H9 (cell line): ENCODE data around the gene CCT7. TPM values are rescaled to one million over a fixed set of nuclear protein-coding genes. Genes with fewer than 3 reads are reported as not detected.

Experiments used
- DNase-seq: peaks from one replicate; pipeline ENCODE4 v3.0.0-alpha.2; 2017
- H2AFZ ChIP-seq: one replicate; pipeline ENCODE4 v1.6.1; 2013; ENCODE audit warnings: mild to moderate bottlenecking, low read length, control low read depth, moderate library complexity
- H2AK5ac ChIP-seq: 2 replicates; pipeline ENCODE4 v1.6.1; 2013; ENCODE audit warnings: low read length, control low read depth, mixed read lengths; ENCODE audit not compliant: insufficient read length
- H2BK120ac ChIP-seq: one replicate; pipeline ENCODE4 v1.6.1; 2013; ENCODE audit warnings: low read depth, mild to moderate bottlenecking, low read length, control low read depth, inconsistent platforms; ENCODE audit not compliant: poor library complexity, severe bottlenecking
- H2BK12ac ChIP-seq: 2 replicates; pipeline ENCODE4 v1.6.1; 2013; ENCODE audit warnings: low read length, control low read depth, mixed read lengths, low read depth; ENCODE audit not compliant: insufficient read length
- H2BK15ac ChIP-seq: 2 replicates; pipeline ENCODE4 v1.6.1; 2013; ENCODE audit warnings: low read depth, low read length, control low read depth
- H2BK20ac ChIP-seq: one replicate; pipeline ENCODE4 v1.6.1; 2013; ENCODE audit warnings: low read depth, mild to moderate bottlenecking, low read length, control low read depth, inconsistent platforms; ENCODE audit not compliant: poor library complexity, severe bottlenecking
- H2BK5ac ChIP-seq: 2 replicates; pipeline ENCODE4 v1.6.1; 2013; ENCODE audit warnings: low read length, control low read depth, mixed read lengths; ENCODE audit not compliant: insufficient read length
- H3K14ac ChIP-seq: 2 replicates; pipeline ENCODE4 v1.6.1; 2013; ENCODE audit warnings: low read length, control low read depth; ENCODE audit not compliant: insufficient read depth
- H3K18ac ChIP-seq: 2 replicates; pipeline ENCODE4 v1.6.1; 2013; ENCODE audit warnings: low read depth, mild to moderate bottlenecking, mixed read lengths, low read length, control low read depth; ENCODE audit not compliant: insufficient read length
- H3K23ac ChIP-seq: 2 replicates; pipeline ENCODE4 v1.6.1; 2013; ENCODE audit warnings: low read length, control low read depth, mixed read lengths, low read depth; ENCODE audit not compliant: insufficient read length
- H3K23me2 ChIP-seq: 2 replicates; pipeline ENCODE4 v1.6.1; 2013; ENCODE audit warnings: low read depth, mild to moderate bottlenecking, mixed read lengths, low read length, control low read depth; ENCODE audit not compliant: insufficient read length, poor library complexity, severe bottlenecking
- H3K27ac ChIP-seq: 2 replicates; pipeline ENCODE4 v1.5.1; 2013; ENCODE audit warnings: low read length, control low read depth, mixed read lengths, low read depth; ENCODE audit not compliant: insufficient read length
- H3K27me3 ChIP-seq: 2 replicates; pipeline ENCODE4 v1.6.1; 2013; ENCODE audit warnings: low read length, control low read depth, inconsistent platforms; ENCODE audit not compliant: insufficient read depth
- H3K4ac ChIP-seq: 2 replicates; pipeline ENCODE4 v1.6.1; 2013; ENCODE audit warnings: low read depth, mild to moderate bottlenecking, control low read depth, inconsistent platforms, low read length, moderate library complexity
- H3K4me1 ChIP-seq: 2 replicates; pipeline ENCODE4 v1.6.1; 2013; ENCODE audit warnings: low read length, control low read depth, inconsistent platforms; ENCODE audit not compliant: insufficient read depth
- H3K4me2 ChIP-seq: 2 replicates; pipeline ENCODE4 v1.6.1; 2013; ENCODE audit warnings: low read length, control low read depth, mixed read lengths; ENCODE audit not compliant: insufficient read length, insufficient read depth
- H3K56ac ChIP-seq: 2 replicates; pipeline ENCODE4 v1.6.1; 2013; ENCODE audit warnings: low read depth, mild to moderate bottlenecking, mixed read lengths, low read length, control low read depth; ENCODE audit not compliant: insufficient read length
- H3K79me1 ChIP-seq: 2 replicates; pipeline ENCODE4 v1.6.1; 2013; ENCODE audit warnings: low read depth, mild to moderate bottlenecking, moderate library complexity, low read length, control low read depth, inconsistent platforms; ENCODE audit not compliant: insufficient read depth, poor library complexity, severe bottlenecking
- H3K79me2 ChIP-seq: 2 replicates; pipeline ENCODE4 v1.6.1; 2013; ENCODE audit warnings: low read length, control low read depth, inconsistent platforms; ENCODE audit not compliant: insufficient read depth
- H3K9ac ChIP-seq: 2 replicates; pipeline ENCODE4 v1.6.1; 2013; ENCODE audit warnings: low read length, control low read depth, mixed read lengths; ENCODE audit not compliant: insufficient read length; ENCODE audit errors: extremely low read depth
- H3K9me3 ChIP-seq: one replicate; pipeline ENCODE4 v1.6.1; 2013; ENCODE audit warnings: low read depth, low read length, inconsistent platforms; ENCODE audit not compliant: control insufficient read depth
- H3T11ph ChIP-seq: one replicate; pipeline ENCODE4 v1.6.1; 2013; ENCODE audit warnings: mild to moderate bottlenecking, low read length, control low read depth, inconsistent platforms
- H4K20me1 ChIP-seq: one replicate; pipeline ENCODE4 v1.6.1; 2013; ENCODE audit not compliant: control insufficient read depth, insufficient read length, insufficient read depth
- H4K5ac ChIP-seq: 2 replicates; pipeline ENCODE4 v1.6.1; 2013; ENCODE audit warnings: low read depth, mild to moderate bottlenecking, mixed read lengths, low read length, control low read depth; ENCODE audit not compliant: insufficient read length
- H4K8ac ChIP-seq: replicated peaks from 2 replicates; pipeline ENCODE4 v1.6.1; 2013; ENCODE audit warnings: low read length, control low read depth, mixed read lengths, low read depth; ENCODE audit not compliant: insufficient read length
- H4K91ac ChIP-seq: 2 replicates; pipeline ENCODE4 v1.6.1; 2013; ENCODE audit warnings: low read depth, mild to moderate bottlenecking, moderate library complexity, mixed read lengths, low read length, control low read depth; ENCODE audit not compliant: insufficient read length
- H3K27ac Mint-ChIP-seq, 3 experiments: 2 replicates in 2 of 3; 3 replicates in 1 of 3; pipeline ENCODE4 v1.8.0; 2020 to 2021; ENCODE audit warnings: mixed read lengths in 3 of 3, mild to moderate bottlenecking in 1 of 3, moderate library complexity in 1 of 3
- H3K27me3 Mint-ChIP-seq: 2 replicates; pipeline ENCODE4 v1.8.0; 2021; ENCODE audit warnings: low read depth, mild to moderate bottlenecking, moderate library complexity, mixed read lengths
- H3K36me3 Mint-ChIP-seq, 3 experiments: 2 replicates in 2 of 3; 3 replicates in 1 of 3; pipeline ENCODE4 v1.8.0; 2020 to 2021; ENCODE audit warnings: low read depth in 3 of 3, mixed read lengths in 3 of 3; ENCODE audit not compliant: insufficient read depth in 1 of 3
- H3K4me1 Mint-ChIP-seq, 2 experiments: 2 replicates each; pipeline ENCODE4 v1.8.0; 2020; ENCODE audit warnings: mixed read lengths in 2 of 2
- H3K4me3 Mint-ChIP-seq, 2 experiments: 2 replicates in 1 of 2; 3 replicates in 1 of 2; pipeline ENCODE4 v1.8.0; 2020 to 2021; ENCODE audit warnings: mild to moderate bottlenecking in 2 of 2, mixed read lengths in 2 of 2, moderate library complexity in 1 of 2
- H3K9me3 Mint-ChIP-seq, 2 experiments: 2 replicates in 1 of 2; 3 replicates in 1 of 2; pipeline ENCODE4 v1.8.0; 2020; ENCODE audit warnings: mild to moderate bottlenecking in 2 of 2, mixed read lengths in 2 of 2, moderate library complexity in 1 of 2
- CTCF ChIP-seq: fragments of 200-600 bp; sonication (generic); conservative IDR thresholded peaks from 3 replicates; pipeline ENCODE4 v1.8.0; 2021; ENCODE audit warnings: antibody characterized with exemption, mild to moderate bottlenecking
- WGBS: extraction: QIAGEN DNeasy Blood & Tissue Kit; methylation state at CpG from one replicate; pipeline ENCODE4 v1.1.7; 2013; ENCODE audit warnings: missing lambda C conversion rate, low lambda C conversion rate, mixed read lengths; ENCODE audit not compliant: insufficient read length; ENCODE audit errors: extremely low coverage; 5-methylcytosine and 5-hydroxymethylcytosine counted together
- total RNA-seq: library from RNA; stranded (reverse); gene quantifications from 2 replicates; pipeline ENCODE4 v1.2.1, GENCODE V29; 2021

CCT7 gene
- total RNA-seq, 1 experiment from 2014 or later: 500 TPM

DNA sequence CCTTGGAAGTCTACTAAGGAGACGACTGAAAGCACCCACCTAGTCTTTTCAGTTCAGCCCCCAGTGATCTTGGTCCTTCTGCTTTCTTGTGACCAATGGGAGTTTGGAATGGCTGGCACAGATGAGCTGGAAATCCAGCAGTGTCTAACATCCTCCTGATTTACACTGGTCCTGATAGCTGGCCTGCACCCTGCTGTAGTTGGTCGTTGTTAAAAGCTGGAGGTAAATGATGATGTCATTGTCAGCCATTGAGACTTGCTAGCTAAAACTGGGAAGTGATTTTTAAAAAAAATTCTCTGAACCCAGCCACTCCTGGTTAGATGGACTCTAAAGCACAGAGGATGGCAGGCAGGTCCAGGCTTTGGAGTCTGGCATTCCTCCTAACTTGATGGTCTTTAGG lies 19.3 kb downstream of the CCT7 start:
- Histone ChIP-seq H4K91ac (no peak overlapping the region), H2BK5ac (no peak overlapping the region), H2AK5ac (no peak overlapping the region), H3K9ac (no peak overlapping the region), H3K9me3 (no peaks in the 10 kb centered on the region), H2AFZ (no peak overlapping the region), H3K4ac (no peak overlapping the region), H2BK15ac (no peak overlapping the region), H3K27ac (no peak overlapping the region), H3K23ac (no peak overlapping the region), H2BK20ac (no peak overlapping the region), H2BK120ac (no peak overlapping the region), H4K5ac (no peak overlapping the region), H3K4me1 (no peaks in the 10 kb centered on the region), H3K23me2 (no peaks in the 10 kb centered on the region), H2BK12ac (no peak overlapping the region), H3T11ph (no peak overlapping the region), H3K56ac (no peak overlapping the region), H4K8ac (no peak overlapping the region), H3K79me2 (no peaks in the 10 kb centered on the region), H3K27me3 (no peaks in the 10 kb centered on the region), H3K18ac (no peak overlapping the region), H4K20me1 (no peaks in the 10 kb centered on the region), H3K14ac (no peak overlapping the region), H3K4me2 (no peak overlapping the region), H3K79me1 (no peaks in the 10 kb centered on the region)
- no peak for TF ChIP-seq CTCF
- Mint-ChIP-seq H3K27me3 (no peaks in the 10 kb centered on the region), H3K36me3 (peaks cover 38 to 65% (median 48%) of the 10 kb centered on the region in 3 experiments), H3K4me3 (no peak overlapping the region), H3K4me1 (peaks cover 10 to 16% of the 10 kb centered on the region in 2 experiments), H3K27ac (no peak overlapping the region), H3K9me3 (no peaks in the 10 kb centered on the region; a peak in 1 of 5 replicates)
- WGBS: no CpG with 5 or more reads among the region's 2 CpGs
- no peak for DNase-seq
